Endometrial microvascular endothelial cells (primary cell): ENCODE data around the gene FANCC. TPM values are rescaled to one million over a fixed set of nuclear protein-coding genes. Genes with fewer than 3 reads are reported as not detected.

Source experiments
- in situ Hi-C: cut with HindIII; loops from 2 replicates; pipeline ENCODE4 v1.10.0; 2017; ENCODE audit warnings: low sequenced_read_pairs, low pct_unique_long_range_greater_than_20kb; ENCODE audit errors: inconsistent ontology term
- total RNA-seq: library from RNA; depleted of rRNA; stranded (reverse); fragments of >200 nt; gene quantifications from one replicate; pipeline ENCODE4 v1.2.3, GENCODE V29; 2015; ENCODE audit errors: inconsistent ontology term

FANCC gene
- total RNA-seq, 1 donor from 2014 or later = 4.6 TPM

DNA sequence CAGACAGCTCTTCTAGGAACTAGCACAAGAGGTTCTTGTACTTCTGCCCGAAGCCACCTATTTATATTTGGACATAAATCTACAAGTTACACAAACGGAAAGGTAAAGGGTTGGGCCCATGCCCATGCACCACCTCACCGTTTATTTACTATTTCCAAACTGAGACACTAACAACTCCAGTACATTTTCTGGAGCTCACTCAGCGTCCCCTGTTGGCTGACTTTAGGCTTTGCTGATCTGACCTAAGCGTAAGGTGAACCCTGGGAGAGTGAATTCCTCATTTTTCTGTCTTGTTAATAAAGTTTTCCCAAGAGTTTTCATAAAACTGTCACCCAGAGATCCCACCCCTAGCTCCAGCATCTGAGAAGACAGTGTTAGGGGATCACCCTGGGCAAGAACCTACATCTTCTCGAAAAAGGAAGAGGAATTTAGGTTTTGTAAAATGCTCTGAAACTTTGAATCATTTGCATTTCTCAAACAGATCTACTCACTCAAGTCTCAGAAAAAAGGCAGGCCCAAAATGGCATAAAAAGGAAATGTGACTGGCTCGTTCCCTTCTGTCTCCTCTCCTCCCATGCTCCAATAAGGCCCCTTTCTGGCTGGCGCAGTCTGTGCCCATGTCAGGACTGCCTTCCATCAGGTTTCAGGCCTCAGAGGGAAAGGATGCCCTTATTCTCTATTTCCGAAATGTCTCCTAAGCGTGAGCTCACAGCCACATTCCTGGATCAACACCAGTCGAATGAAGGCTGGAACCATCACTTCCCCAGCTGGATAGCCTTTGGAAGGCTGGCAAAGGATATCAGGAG, 201.3 kb downstream of the FANCC start:
- in situ Hi-C loops = no loop called here

DNA sequence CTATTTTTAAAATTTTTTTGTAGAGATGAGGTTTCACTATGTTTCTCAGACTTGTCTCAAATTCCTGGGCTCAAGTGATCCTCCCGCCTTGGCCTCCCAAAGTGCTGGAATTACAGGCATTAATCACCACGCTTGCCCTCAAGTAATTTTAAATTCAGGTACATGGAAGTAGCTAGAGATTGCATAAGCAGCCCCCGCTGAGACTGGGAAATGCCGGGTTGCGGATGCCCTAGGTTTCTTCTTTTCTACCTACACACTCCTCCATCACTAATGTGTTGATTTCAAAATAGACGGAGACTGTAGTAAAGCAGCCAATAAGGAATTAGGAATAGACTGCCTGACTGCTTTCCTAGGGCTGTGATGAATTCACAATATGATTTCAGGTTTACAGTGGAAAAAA, 202.4 kb downstream of the FANCC start:
- in situ Hi-C loops = no loop called here

GRCh38 chr9:95112436-95113280, 204.9 kb downstream of the FANCC start:
- in situ Hi-C loops = no loop called here

GRCh38 chr9:95111716-95112115, 205.8 kb downstream of the FANCC start:
- in situ Hi-C loops = no loop called here

DNA sequence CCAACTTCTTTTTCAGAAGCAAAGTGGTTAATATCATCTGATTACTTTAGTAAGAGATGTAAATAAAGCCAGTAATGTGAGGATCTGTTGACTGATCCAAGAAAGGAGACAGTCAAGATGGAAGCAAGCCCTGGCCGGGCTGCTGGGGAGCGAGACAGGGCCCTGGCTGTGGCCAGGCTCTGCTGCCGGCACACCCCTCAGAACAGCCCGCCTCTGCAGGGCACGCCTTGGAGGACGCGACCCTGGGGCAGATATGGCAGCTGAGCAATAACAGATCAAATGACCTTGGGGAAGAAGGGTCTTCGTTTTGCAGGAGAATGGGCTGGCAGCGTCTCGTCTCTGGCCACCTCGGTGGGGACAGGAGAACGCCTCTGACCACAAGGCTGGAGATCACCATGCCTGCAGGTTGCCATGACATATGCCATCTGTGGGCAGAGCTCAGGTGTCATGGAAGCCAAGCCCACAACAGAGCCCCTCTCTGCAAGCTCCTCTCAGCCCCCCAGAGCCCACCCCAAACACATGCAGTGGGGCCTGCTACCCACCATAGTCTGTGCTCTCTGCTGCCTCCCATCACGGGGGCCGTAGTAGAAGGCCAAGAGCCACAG, 206.5 kb downstream of the FANCC start:
- in situ Hi-C loops = no loop called here

DNA sequence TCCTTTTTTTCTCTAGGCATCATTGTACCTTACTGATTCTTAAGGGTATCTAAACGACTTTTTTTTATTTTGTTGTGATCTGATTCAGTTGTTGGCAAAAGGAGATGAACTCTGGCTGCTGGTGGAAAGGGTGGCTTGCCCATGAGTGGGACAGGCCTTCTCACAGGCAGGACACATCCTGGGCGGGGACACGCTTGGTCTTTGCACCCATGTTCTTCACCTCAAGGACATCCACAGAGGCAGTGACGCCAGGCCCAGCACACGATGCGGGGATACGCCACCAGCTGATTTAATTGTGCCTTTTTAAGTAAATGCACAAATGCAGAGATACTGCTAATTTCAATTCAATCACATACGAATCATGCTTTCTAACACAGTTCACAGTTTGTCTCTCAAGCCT, 208.1 kb downstream of the FANCC start:
- in situ Hi-C loops = no loop called here

DNA sequence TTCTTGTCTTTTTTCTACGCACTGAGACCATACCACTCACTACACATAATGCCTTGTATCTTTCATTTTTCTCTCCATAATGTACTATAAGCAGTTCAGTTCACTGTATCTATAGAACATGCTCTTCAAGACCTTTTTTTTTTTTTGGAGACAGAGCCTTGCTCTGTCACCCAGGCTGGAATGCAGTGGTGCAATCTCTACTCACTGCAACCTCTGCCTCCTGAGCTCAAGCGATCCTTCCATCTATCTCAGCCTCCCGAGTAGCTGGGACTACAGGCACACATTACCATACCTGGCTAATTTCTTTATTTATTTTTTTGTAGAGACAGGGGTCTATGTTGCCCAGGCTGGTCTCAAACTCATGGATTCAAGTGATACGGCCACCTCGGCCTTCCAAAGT, 208.7 kb downstream of the FANCC start:
- in situ Hi-C loops = no loop called here

- in situ Hi-C loops = no loop called here
These were observed 209.5 kb downstream of the FANCC start for GRCh38 chr9:95107976-95108375.

DNA sequence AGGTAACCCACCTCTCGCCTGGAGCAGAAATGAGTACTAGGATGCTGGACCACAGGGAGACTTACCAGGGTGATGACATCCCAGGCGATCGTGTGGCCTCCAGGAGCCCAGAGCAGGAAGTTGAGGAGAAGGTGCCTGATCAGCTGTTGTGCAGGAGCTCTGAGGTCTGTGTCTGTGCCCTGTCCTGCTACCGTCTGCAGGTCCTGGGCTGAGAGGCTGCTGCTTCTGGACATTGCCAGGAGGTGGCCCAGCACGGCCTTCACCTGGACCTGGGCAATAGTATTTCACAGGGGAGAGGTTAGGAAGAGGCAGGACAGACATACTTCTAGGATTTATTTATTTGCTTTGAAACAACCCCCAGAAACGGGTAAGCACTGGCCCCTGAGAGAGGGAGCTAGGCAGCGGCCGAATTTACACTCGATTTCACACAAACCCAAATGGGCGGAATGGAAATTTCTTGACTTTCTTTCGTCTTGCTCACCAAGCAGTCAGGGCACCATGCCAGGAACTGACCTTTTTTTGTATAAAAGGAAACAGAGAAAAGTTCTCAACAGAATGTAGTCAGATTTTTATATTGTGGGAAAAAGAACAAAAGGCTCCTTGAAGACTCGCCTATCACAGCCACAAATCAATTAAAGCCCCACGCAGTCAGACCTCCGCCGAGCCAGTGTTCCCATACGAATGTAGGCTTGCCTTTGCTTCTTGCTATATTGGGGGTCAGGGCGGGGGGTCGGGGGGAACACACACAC, 210.3 kb downstream of the FANCC start:
- in situ Hi-C loops = no loop called here

- in situ Hi-C loops = no loop called here
These were observed 211.8 kb downstream of the FANCC start for GRCh38 chr9:95105519-95106287.

- in situ Hi-C loops = no loop called here
These were observed 212.5 kb downstream of the FANCC start for GRCh38 chr9:95104980-95105379.

- in situ Hi-C loops = no loop called here
These were observed 212.9 kb downstream of the FANCC start for GRCh38 chr9:95104581-95104960.

DNA sequence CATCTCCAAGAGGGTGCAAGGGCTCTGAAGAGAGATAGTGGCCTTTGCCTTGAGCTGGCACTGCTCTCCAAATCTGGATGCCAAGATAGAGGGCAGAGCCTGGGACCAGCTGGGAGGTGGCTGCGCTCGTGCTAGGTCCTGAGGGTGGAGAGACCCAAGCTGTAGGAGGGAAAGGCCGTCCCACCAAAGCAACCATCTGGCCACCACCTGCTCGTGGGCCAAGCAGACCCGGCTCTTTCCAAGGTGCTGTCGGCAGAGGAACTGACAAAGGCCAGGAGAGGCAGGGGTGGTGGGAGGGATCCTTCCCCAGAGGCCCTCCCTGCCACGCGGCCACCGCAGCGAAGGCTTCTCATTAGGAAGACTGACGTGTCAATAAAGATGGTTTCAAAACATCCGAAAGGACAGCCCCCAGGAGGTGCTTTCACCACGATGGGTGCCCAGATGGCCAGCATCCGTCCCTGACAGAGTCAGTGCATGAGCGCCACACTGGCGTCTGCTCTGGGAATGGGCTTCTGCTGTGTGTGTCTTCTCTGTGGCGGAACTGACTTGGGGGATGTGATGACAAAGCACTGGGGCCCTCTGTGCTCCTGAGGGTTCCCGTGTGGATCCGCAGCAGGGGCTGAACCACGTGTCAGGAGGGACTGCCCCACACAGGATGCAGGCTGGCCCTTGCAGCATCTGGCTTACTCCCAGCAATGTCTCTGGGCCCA, 213.5 kb downstream of the FANCC start:
- in situ Hi-C loops = no loop called here

GRCh38 chr9:95103281-95103771, 214.2 kb downstream of the FANCC start:
- in situ Hi-C loops = no loop called here

DNA sequence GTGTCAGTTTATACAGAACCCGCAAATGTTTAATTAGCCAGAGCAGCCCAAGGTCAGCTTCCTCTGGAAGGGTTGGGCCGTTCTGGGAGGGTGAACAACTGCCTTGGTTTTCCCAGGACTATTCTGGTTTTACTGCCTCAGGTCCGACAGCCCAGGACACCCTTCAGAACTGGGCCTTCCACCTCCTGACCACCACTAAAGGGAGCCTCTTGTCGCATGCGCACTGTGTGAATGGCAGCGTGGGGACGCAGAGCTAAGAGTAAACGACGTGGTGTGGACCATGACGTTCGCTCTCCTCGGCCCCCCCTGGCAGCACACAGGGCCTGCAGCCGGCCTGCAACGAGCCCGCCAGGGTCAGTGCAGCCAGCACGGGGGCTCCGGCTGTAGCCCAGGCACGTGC, 214.9 kb downstream of the FANCC start:
- in situ Hi-C loops = no loop called here

DNA sequence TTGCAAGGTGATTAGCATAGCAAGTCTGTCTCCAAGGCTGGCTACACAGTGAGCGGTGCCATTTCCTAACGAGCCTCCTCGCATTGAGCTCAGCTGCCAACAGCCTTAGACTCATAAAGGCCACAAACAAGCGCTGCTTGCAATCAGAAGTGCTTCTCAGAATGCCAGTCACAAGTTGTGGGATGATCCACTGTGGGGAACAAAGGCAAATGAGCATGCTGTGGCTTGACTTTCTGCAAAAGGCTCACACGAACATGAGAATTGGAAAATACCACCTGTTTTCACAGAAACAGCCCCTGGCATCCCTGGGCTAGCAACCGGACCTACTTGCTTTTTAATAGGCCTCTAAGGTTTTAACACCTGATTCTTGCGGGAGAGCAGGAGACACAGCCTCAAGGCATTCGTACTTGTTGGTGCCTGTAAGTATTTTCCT, 215.5 kb downstream of the FANCC start:
- in situ Hi-C loops = no loop called here

DNA sequence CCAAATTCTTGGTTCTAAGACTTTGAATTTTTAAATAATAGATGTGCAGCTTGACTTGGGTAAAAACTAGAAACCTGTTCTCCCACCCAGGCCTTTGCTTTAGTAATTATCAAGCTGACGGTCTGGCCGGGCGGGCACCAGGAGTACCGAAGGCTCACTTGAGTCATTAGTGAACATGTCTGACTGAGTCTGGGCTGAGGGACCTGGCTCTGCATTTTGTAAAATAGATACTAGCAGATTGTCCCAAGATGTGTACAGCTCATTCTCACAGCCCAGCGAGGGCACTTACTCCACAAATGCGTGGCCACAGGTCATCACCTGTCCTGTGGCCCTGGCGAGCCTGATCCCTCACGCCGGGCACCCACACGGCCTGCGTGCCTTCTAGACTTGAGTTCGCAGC, 216.2 kb downstream of the FANCC start:
- in situ Hi-C loops = no loop called here
